ENCODE data around the gene OTUB2. TPM values are rescaled to one million over a fixed set of nuclear protein-coding genes. Genes with fewer than 3 reads are reported as not detected.

Gene OTUB2
- polyA plus RNA-seq, 4 donors = 2.6 to 5.0 (median 4.5) TPM

- no peak for DNase-seq (ENCODE audit: low read depth in 4 of 4, low spot score in 3 of 4)
Observed at GRCh38 chr14:94088516-94088915, 62.4 kb downstream of the OTUB2 start.

GRCh38 chr14:94089479-94089878, 63.3 kb downstream of the OTUB2 start:
- no peak for DNase-seq (ENCODE audit: low read depth in 4 of 4, low spot score in 3 of 4)

GRCh38 chr14:94093418-94093817, 67.3 kb downstream of the OTUB2 start:
- no peak for DNase-seq (ENCODE audit: low read depth in 4 of 4, low spot score in 3 of 4)

- no peak for DNase-seq (ENCODE audit: low read depth in 4 of 4, low spot score in 3 of 4)
Observed at GRCh38 chr14:94097091-94097490, 71.0 kb downstream of the OTUB2 start.

Other genes starting within 250 kb of the OTUB2 start
- gene PRIMA1, start 237.9 kb upstream of the OTUB2 start, polyA plus RNA-seq (ENCODE audit: insufficient read length in 4 of 4) = 1 to 10 TPM; 1.1 to 5.0 (median 1.9) TPM
- not detected for gene FAM181A, start 99.0 kb upstream of the OTUB2 start, polyA plus RNA-seq (ENCODE audit: insufficient read length in 4 of 4)
- under 1 TPM; 0.10 to 0.39 (median 0.33) TPM for gene ASB2, start 49.8 kb upstream of the OTUB2 start, polyA plus RNA-seq (ENCODE audit: insufficient read length in 4 of 4)
- gene CCDC197, start 29.0 kb upstream of the OTUB2 start, polyA plus RNA-seq (ENCODE audit: insufficient read length in 4 of 4) = not detected
- gene DDX24, start 54.9 kb downstream of the OTUB2 start, polyA plus RNA-seq (ENCODE audit: insufficient read length in 4 of 4) = 100 to 1,000 TPM; 121 to 173 (median 163) TPM
- gene IFI27L1, start 55.0 kb downstream of the OTUB2 start, polyA plus RNA-seq (ENCODE audit: insufficient read length in 4 of 4) = 10 to 100 TPM; 21.7 to 36.1 (median 27.0) TPM
- gene IFI27, start 84.4 kb downstream of the OTUB2 start, polyA plus RNA-seq (ENCODE audit: insufficient read length in 4 of 4) = 10 to 100 TPM in 2 of 4 donors, 1 to 10 TPM in 2; 4.9 to 26.7 (median 8.2) TPM
- 10 to 100 TPM; 22.2 to 36.9 (median 30.8) TPM for gene IFI27L2, start 103.3 kb downstream of the OTUB2 start, polyA plus RNA-seq (ENCODE audit: insufficient read length in 4 of 4)
- gene PPP4R4, start 148.0 kb downstream of the OTUB2 start, polyA plus RNA-seq (ENCODE audit: insufficient read length in 4 of 4) = under 1 TPM; 0.12 to 0.29 (median 0.18) TPM